NCI-H2171 treated with DMSO at 0.1 percent for 48 hours (cell line): ENCODE measurements around the gene PIGK.

Experiments used
- DNase-seq: peaks from one replicate; lab custom pipeline; 2025; lab: John Stamatoyannopoulos, UW

Gene PIGK

GRCh38 chr1:77096496-77097255 lies 122.6 kb downstream of the PIGK start:
- no peak for DNase-seq

- peak; percentile 62 for DNase-seq
Observed at GRCh38 chr1:77095236-77095635, 124.0 kb downstream of the PIGK start.

- DNase-seq = no peak
Observed at GRCh38 chr1:77089756-77090155, 129.5 kb downstream of the PIGK start.

- no peak for DNase-seq
Observed at GRCh38 chr1:77085109-77085508, 134.1 kb downstream of the PIGK start.

GRCh38 chr1:77084457-77084856 lies 134.8 kb downstream of the PIGK start:
- no peak for DNase-seq

- no peak for DNase-seq
Observed at GRCh38 chr1:77081834-77082233, 137.4 kb downstream of the PIGK start.

- DNase-seq = no peak
Observed at GRCh38 chr1:77076759-77077158, 142.5 kb downstream of the PIGK start.

- DNase-seq = peak; percentile 93
Observed at GRCh38 chr1:77068013-77068412, 151.2 kb downstream of the PIGK start.

GRCh38 chr1:77065693-77066342 lies 153.4 kb downstream of the PIGK start:
- DNase-seq = peak; percentile 26

GRCh38 chr1:77064246-77064645 lies 155.0 kb downstream of the PIGK start:
- no peak for DNase-seq

- no peak for DNase-seq
Observed at GRCh38 chr1:77063118-77063517, 156.1 kb downstream of the PIGK start.

GRCh38 chr1:77061162-77061561 lies 158.1 kb downstream of the PIGK start:
- DNase-seq = no peak

- DNase-seq = no peak
Observed at GRCh38 chr1:77060000-77060399, 159.2 kb downstream of the PIGK start.

GRCh38 chr1:77057994-77058585 lies 161.1 kb downstream of the PIGK start:
- peak; percentile 16 for DNase-seq

- no peak for DNase-seq
Observed at GRCh38 chr1:77056525-77056924, 162.7 kb downstream of the PIGK start.

GRCh38 chr1:77051425-77051824 lies 167.8 kb downstream of the PIGK start:
- no peak for DNase-seq

- no peak for DNase-seq
Observed at GRCh38 chr1:77048615-77049005, 170.6 kb downstream of the PIGK start.

- no peak for DNase-seq
Observed at GRCh38 chr1:77047978-77048614, 171.1 kb downstream of the PIGK start.

- no peak for DNase-seq
Observed at GRCh38 chr1:77047575-77047974, 171.7 kb downstream of the PIGK start.

- DNase-seq = no peak
Observed at GRCh38 chr1:77044133-77044849, 174.9 kb downstream of the PIGK start.

- no peak for DNase-seq
Observed at GRCh38 chr1:77040826-77041225, 178.4 kb downstream of the PIGK start.

- DNase-seq = no peak
Observed at GRCh38 chr1:77039739-77040138, 179.5 kb downstream of the PIGK start.
